Measurements from ENCODE around the gene KIAA1143. TPM values are rescaled to one million over a fixed set of nuclear protein-coding genes. Genes with fewer than 3 reads are reported as not detected.

Gene KIAA1143
- total RNA-seq, 1 donor from 2014 or later, result 32.4 TPM

- DNase-seq (ENCODE audit: extremely low spot score, unreplicated experiment), result no peak
- no peaks in the 10 kb centered on the region for H3K36me3 Mint-ChIP-seq
- no peaks in the 10 kb centered on the region for H3K4me1 Mint-ChIP-seq (ENCODE audit: unreplicated experiment)
- no peaks in the 10 kb centered on the region for H3K27me3 Mint-ChIP-seq
- TF ChIP-seq CTCF (conservative IDR thresholded peaks at IDR 0.05), result no peak
- H3K4me3 Mint-ChIP-seq, result no peak overlapping the region
- peaks cover 31% of the 10 kb centered on the region for H3K9me3 Mint-ChIP-seq
- H3K27ac Mint-ChIP-seq, result no peak overlapping the region
Observed at GRCh38 chr3:44721231-44722102, 40.0 kb downstream of the KIAA1143 start.

- DNase-seq (ENCODE audit: extremely low spot score, unreplicated experiment), result no peak
- Mint-ChIP-seq H3K27ac (no peak within 1 kb of the TSS), H3K36me3 (no peaks in the 10 kb centered on the region), H3K4me1 (ENCODE audit: unreplicated experiment) (no peaks in the 10 kb centered on the region), H3K9me3 (no peaks in the 10 kb centered on the region), H3K27me3 (peaks cover 4% of the 10 kb centered on the region), H3K4me3 (no peak within 1 kb of the TSS)
- no peak for TF ChIP-seq CTCF (conservative IDR thresholded peaks at IDR 0.05)
Observed at GRCh38 chr3:44712455-44713075, 48.9 kb downstream of the KIAA1143 start, which contains the start of gene ZNF502. Gene ZNF502 (plus strand): TSS chr3:44712660. CDS start chr3:44720262, 7,602 bp downstream.

Other genes with a start within 250 kb of the KIAA1143 start
- gene ZKSCAN7, start 206.4 kb downstream of the KIAA1143 start, total RNA-seq (ENCODE audit: low replicate concordance), result 9.7 and 17.2 TPM in 2 replicates
- gene ZNF660, start 176.7 kb downstream of the KIAA1143 start, total RNA-seq (ENCODE audit: low replicate concordance), result 4.0 and 19.2 TPM in 2 replicates
- gene ZNF197, start 136.6 kb downstream of the KIAA1143 start, total RNA-seq (ENCODE audit: low replicate concordance), result 20.4 and 32.7 TPM in 2 replicates
- 12.9 and 18.7 TPM in 2 replicates for gene ZNF35, start 112.9 kb downstream of the KIAA1143 start, total RNA-seq (ENCODE audit: low replicate concordance)
- gene ZNF502, start 49.0 kb downstream of the KIAA1143 start, total RNA-seq (ENCODE audit: low replicate concordance), result 0.14 TPM in 1 of 2 replicates, not detected in the other
- 5.0 and 5.8 TPM in 2 replicates for gene ZNF501, start 32.0 kb downstream of the KIAA1143 start, total RNA-seq (ENCODE audit: low replicate concordance)
- 5.7 and 24.8 TPM in 2 replicates for gene KIF15, start 175 bp upstream of the KIAA1143 start, total RNA-seq (ENCODE audit: low replicate concordance)
- 10.3 and 16.1 TPM in 2 replicates for gene TMEM42, start 100.3 kb upstream of the KIAA1143 start, total RNA-seq (ENCODE audit: low replicate concordance)
- gene TGM4, start 113.0 kb upstream of the KIAA1143 start, total RNA-seq (ENCODE audit: low replicate concordance), result not detected in 2 replicates
- gene ZDHHC3, start 214.6 kb upstream of the KIAA1143 start, total RNA-seq (ENCODE audit: low replicate concordance), result 83.6 and 112 TPM in 2 replicates
- gene EXOSC7, start 214.6 kb upstream of the KIAA1143 start, total RNA-seq (ENCODE audit: low replicate concordance), result 45.5 and 49.7 TPM in 2 replicates

Measured in type B pancreatic cell (in vitro differentiated cells).